GM12872 (cell line): Measurements from ENCODE around the gene SLC23A2.

ENCODE experiments used
- CTCF ChIP-seq: IDR thresholded peaks from 3 replicates; pipeline ENCODE4 v1.5.1; 2011; ENCODE audit warnings: low read depth, mild to moderate bottlenecking, low read length, moderate library complexity; ENCODE audit not compliant: insufficient read depth

The SLC23A2 gene

GRCh38 chr20:4813863-4814695, 187.2 kb downstream of the SLC23A2 start:
- TF ChIP-seq CTCF: no peak

GRCh38 chr20:4813076-4813862, 188.0 kb downstream of the SLC23A2 start:
- no peak for TF ChIP-seq CTCF

- TF ChIP-seq CTCF: no peak
These were observed 188.7 kb downstream of the SLC23A2 start for GRCh38 chr20:4812641-4813075.

- no peak for TF ChIP-seq CTCF
These were observed 189.1 kb downstream of the SLC23A2 start for GRCh38 chr20:4812216-4812615.

- no peak for TF ChIP-seq CTCF
These were observed 189.6 kb downstream of the SLC23A2 start for GRCh38 chr20:4811661-4812181.

- no peak for TF ChIP-seq CTCF
These were observed 190.1 kb downstream of the SLC23A2 start for GRCh38 chr20:4811257-4811656.

- no peak for TF ChIP-seq CTCF
These were observed 190.8 kb downstream of the SLC23A2 start for GRCh38 chr20:4810426-4811019.
